UCSD-AML1 (cell line): Measurements from ENCODE around the gene MED29.
A peak's percentile ranks its signal among the peaks of the same experiment; 100 is the strongest.

Source experiments
- DNase-seq: peaks from one replicate; lab custom pipeline; 2025; ENCODE audit not compliant: unreplicated experiment; lab: John Stamatoyannopoulos, UW

Gene MED29

GRCh38 chr19:39397360-39398296 lies 6.5 kb downstream of the MED29 start:
- DNase-seq, result peak; percentile 91

GRCh38 chr19:39398297-39398864 lies 7.2 kb downstream of the MED29 start:
- DNase-seq, result peak; percentile 80

DNA sequence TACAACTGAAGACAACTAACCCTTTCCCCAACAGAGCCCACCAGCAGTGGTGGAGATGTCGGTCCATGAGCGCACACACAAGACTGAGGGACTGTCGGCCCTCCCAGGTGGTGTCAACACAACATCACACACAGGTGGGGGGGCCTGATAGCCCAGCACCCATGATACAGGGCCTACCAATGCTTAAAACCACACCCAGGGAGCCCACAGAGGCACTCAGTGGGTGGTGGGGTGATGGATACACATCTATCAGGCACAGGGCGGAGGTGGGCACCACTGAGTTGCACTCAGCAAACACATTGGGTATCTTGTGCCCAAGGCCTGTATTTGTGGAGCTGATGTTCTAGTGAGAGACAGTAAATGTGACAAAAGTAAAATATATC lies 8.5 kb downstream of the MED29 start:
- DNase-seq, result no peak

DNA sequence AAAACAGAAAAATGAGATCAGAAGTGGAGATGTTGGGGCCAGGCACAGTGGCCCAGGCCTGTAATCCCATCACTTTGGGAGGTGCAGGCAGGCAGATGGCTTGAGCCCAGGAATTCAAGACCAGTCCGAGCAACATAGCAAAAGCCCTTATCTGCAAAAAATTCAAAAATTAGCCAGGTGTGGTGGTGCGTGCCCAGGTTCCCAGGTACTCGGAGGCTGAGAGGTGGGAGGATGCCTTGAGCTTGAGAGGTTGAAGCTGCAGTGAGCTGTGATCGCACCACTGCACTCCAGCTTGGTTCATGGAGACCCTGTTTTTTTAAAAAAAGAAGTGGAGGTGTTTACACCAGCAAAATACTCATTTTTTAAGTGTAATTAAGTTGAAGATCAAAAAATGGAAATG lies 8.9 kb downstream of the MED29 start:
- DNase-seq, result no peak

DNA sequence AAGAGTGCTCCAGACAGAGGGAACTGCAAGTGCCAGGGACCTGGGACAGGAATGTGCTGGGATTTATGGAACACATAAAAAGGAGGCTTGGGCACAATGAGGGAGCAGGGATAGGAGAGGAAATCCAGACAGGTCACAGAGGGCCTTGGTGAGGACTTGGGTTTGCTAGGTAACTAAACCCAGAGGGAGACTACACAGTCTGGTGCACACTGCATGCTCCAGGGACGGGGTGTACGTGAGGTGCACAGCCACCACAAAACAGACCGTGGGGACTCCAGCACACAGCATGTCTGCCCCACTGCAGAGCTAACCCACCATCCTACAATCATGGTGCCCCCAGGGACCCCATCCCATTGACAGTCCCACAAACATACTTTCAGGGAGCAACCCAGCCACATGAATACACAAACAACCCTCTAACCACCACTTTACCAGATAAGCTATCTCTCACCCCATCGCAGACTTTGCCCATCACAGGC lies 9.9 kb downstream of the MED29 start:
- no peak for DNase-seq

- DNase-seq, result peak; percentile 54
These were observed 10.6 kb downstream of the MED29 start for GRCh38 chr19:39401549-39402345.

DNA sequence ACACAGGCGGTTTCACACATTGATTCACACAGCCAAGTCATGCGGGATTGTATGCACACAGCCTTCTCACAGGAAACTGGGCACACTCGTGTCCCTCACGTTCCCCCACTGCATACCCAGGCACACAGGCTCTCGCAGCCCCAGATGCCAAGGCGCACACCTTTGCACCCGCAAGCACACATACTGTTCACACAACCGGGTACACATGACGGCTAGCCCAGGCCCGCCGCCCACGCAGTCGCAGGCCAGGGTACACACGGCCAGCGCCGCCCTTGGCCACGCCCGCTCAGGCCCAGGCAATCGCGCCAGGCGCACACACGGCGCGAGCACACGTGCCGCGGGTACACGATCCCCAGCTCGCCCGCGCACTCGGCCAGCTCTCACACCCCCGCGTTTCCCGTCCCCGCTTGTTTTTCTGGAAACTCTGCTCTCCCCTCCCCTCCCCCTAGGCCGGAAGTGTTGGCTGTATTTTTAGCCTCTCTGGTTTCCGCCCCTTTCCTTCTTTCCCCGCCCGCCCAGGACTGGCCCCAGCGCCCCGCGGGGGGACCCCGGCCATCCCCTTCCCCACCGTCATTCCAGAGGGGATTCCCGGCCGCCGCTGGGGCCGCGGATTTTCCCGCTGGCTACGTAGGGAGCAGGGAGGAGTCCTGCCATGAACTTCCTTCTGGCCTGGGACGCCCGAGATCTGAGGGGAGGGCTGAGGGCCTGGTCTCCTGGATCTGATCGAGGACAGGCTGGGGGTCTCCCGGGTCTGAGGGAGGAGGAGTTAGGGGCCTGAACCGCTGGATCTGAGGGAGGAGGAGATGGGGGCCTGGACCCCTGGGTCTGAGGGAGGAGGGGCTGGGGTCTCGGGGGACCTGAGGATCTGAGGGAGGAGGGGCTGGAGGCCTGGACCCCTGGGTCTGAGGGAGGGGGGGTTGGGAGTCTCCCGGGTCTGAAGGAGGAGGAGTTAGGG lies 11.4 kb downstream of the MED29 start:
- peak; percentile 93 for DNase-seq

DNA sequence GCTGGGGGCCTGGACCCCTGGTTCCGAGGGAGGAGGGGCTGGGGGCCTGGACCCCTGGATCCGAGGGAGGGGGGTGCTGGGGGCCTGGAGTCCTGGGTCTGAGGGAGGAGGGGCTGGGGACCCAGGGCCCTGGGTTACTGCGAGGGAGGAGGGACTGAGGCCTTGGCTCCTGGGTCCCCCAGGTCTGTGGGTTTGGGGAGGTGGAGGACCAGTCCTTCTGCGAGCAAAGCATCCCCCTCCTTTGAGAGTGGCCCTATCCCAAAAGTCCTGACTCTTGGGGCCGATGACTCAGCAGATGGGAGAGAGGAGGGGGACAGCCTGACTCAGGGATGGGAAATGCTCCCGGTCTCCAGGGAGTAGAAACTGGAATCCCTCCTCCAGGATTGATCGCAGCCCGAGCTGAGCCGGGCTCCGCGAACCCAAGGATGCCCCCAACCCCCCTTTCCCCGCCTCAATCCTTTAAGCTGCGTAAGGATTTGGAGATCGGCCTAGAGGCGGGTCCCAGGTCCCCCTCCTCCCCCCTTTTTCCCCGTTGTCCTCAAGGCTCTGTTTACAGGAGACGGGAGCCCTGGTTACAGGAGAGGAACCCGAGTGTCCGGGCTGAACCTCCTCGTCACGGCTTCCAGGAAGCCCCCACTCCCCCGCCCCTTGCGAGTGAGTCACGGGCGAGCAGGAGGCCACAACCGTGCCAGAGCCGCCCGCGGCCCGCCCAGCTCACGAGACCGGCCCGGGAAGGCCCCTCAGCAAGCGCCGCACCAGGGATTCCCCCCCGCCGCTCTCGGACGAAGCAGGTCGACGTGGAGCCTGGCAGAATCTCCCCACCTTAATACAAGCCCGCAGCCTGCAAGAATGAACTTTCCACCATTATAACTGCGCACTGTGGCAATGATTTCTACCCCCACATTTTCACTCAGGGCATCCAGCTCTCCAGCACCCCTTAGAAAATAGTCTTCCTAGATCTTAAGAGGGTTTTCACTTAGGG lies 12.4 kb downstream of the MED29 start:
- DNase-seq, result peak; percentile 92

DNA sequence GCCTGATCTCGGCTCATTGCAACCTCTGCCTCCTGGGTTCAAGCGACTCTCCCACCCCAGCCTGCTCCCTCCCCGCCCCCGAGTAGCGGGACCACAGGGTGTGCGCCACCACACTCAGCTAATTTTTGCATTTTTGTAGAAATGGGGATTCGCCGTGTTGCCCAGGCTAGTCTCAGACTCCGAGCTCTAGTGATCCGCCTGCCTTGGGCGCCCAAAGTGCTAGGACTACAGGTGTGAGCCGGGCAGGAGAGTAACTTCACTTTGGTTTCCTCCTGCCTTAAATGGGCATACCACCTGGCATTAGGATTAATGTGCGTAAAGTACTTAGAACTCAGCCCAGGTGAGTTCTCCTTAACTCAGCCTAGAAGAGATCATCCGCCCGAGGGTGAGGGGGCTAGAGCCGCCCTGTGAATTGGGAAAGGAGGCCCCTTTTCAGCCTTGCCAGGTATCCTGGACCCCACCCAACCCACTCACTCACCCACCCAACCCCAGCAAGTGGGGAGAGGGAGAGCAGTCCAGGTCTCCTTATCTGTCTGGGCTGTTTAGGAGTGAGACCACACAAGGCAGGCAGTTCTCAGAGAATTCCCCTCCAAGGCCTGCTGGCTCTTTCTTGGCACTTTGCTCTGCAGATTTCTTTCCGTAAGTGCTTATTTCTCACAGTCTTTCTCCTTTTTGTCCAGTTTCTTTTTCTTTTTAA lies 14.2 kb downstream of the MED29 start:
- DNase-seq, result no peak

DNA sequence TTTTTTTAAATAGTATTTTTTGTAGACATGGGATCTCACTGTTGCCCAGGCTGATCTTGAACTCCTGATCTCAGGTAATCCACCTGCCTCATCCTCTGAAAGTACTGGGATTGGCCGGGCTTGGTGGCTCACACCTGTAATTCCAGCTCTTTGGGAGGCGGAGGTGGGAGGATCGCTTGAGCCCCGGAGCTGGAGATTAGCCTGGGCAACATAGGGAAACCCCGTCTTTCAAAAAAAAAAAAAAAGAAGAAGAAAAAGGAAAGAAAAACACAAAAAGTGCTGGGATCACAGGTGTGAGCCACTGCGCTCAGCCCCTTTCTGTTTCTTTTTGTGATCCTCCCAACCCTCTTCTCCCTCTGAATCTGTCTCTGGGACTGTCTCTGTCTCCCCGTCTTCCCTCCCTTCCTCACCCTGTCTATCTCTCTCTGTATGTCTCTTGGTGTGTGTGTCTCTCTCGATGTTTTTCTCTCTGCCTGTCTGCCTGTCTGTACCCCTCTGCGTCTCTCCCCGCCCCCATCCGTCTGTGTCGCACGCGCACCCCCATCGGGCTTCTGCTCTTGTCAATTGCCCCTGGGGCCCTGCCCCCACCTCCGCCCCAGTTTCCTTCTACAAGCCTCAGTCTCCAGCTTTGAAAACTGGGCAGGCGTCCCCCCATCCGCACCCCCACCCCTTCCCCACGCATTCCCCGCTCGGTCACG lies 14.9 kb downstream of the MED29 start:
- no peak for DNase-seq

DNA sequence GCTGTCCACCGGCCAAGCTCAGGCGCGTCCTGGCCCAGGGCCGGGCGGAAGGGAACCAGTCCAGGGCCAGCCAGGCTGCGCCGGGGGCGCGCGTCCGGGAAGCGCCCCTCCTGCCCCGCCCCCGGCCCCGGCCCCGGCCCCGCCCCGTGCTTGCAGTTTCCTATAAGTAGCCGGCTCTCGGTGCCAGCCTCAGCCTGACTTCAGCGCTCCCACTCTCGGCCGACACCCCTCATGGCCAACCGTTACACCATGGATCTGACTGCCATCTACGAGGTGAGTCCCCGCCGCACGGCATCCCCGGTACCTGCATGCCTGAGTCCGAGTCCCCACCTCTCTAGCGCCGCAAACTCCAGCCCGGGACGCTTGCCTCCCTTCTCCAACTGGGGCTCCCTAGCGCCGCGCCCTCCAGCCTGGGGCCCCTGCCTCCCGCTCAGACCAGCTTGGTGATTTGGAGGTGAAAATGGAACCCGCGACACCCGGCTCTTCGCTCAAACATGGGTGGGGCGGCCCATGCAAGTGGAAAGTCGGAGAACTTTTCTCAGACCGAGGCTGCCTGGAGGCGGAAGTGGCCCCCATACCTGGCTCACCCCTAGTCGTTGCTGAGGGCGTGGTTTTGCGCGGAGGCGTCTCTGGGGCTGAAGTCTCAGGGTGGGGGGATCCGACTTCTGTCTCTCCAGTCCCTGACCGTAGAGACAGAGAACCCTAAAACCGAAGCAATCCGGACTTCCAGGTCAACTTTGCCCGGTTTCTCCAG lies 15.7 kb downstream of the MED29 start, which contains the start of gene ZFP36:
ZFP36 (plus strand) TSS at position 192 of the 754 bp plus-strand sequence; CDS start at position 250, 58 bp downstream.
- DNase-seq, result peak; percentile 86

DNA sequence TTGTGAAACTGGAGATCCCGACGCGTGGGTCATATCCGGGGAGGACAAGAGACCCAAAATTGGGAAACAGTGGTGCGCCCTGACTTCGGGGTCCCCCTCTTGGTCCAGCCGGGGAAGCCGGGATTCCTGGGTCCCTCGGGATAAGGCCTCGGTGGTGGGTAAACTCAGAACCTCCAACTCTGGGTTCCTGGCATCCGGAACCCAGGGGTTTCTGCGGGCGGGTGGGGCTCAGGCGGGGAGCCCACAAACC lies 16.2 kb downstream of the MED29 start:
- no peak for DNase-seq

DNA sequence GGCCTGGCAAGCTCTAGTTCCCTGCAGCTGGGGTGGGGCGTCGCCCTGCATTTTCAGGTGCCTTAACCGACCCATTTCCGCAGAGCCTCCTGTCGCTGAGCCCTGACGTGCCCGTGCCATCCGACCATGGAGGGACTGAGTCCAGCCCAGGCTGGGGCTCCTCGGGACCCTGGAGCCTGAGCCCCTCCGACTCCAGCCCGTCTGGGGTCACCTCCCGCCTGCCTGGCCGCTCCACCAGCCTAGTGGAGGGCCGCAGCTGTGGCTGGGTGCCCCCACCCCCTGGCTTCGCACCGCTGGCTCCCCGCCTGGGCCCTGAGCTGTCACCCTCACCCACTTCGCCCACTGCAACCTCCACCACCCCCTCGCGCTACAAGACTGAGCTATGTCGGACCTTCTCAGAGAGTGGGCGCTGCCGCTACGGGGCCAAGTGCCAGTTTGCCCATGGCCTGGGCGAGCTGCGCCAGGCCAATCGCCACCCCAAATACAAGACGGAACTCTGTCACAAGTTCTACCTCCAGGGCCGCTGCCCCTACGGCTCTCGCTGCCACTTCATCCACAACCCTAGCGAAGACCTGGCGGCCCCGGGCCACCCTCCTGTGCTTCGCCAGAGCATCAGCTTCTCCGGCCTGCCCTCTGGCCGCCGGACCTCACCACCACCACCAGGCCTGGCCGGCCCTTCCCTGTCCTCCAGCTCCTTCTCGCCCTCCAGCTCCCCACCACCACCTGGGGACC lies 16.6 kb downstream of the MED29 start:
- DNase-seq, result peak; percentile 52

GRCh38 chr19:39408392-39409207 lies 17.4 kb downstream of the MED29 start:
- DNase-seq, result peak; percentile 31

DNA sequence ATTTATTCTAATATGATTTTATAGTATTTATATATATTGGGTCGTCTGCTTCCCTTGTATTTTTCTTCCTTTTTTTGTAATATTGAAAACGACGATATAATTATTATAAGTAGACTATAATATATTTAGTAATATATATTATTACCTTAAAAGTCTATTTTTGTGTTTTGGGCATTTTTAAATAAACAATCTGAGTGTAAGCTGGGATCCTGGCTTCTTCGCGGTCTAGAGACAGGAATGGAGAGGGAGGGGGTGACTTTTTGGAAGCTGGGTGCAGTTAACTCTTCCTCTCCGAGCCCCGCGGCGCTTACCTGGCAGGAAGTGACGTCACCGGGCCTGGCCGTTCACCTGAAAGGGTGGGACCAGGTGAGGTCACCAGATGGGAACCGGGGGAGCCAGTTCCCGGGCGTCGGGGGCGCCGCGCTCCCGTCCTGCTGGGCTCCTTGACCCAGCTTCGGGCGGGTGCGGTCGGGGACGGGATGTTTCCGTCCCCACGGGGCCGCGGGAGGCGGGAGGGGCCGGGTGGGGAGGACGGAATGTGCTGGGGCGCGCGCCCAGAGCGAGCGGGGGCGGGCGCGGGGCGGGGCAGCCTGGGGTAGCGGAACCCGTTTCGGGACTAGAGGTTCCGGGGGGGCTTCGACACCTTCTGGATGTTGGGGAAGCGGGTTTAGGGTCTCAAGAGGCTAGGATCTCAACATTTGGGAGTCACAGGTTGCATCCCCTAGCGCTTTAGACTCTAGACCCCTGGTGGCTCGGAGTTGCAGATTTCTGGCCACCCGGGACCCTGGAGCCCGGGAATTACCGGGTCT lies 18.2 kb downstream of the MED29 start:
- peak; percentile 78 for DNase-seq
